Suprapubic skin (tissue), 4 donors: ENCODE data around the gene MET.

ENCODE experiments used
- EP300 ChIP-seq: sonication (generic); formaldehyde crosslinking; IDR thresholded peaks from one replicate; pipeline ENCODE4 v1.6.1; 2017; ENCODE audit warnings: antibody characterized with exemption
- POLR2A ChIP-seq, 2 donors: fragments of 450-650 bp; IDR thresholded peaks; one replicate each; pipeline ENCODE4 v1.6.1; 2017; ENCODE audit warnings: antibody characterized with exemption in 2 of 2, mild to moderate bottlenecking in 2 of 2, moderate library complexity in 2 of 2
- POLR2AphosphoS5 ChIP-seq, 3 donors: sonication (generic); formaldehyde crosslinking; IDR thresholded peaks; one replicate each; pipeline ENCODE4 v1.6.1; 2017; ENCODE audit warnings: antibody characterized with exemption in 3 of 3
- TF ChIP-seq, protein P1 (sequence below), 2 donors: fragments of 200-600 bp in 1 of 2; fragments of 450-650 bp in 1 of 2; sonication (generic) in 1 of 2; IDR thresholded peaks; one replicate each; pipeline ENCODE4 v1.5.1; 2016 to 2019; ENCODE audit warnings: antibody characterized with exemption in 2 of 2, mild to moderate bottlenecking in 1 of 2, moderate library complexity in 1 of 2

DNA sequence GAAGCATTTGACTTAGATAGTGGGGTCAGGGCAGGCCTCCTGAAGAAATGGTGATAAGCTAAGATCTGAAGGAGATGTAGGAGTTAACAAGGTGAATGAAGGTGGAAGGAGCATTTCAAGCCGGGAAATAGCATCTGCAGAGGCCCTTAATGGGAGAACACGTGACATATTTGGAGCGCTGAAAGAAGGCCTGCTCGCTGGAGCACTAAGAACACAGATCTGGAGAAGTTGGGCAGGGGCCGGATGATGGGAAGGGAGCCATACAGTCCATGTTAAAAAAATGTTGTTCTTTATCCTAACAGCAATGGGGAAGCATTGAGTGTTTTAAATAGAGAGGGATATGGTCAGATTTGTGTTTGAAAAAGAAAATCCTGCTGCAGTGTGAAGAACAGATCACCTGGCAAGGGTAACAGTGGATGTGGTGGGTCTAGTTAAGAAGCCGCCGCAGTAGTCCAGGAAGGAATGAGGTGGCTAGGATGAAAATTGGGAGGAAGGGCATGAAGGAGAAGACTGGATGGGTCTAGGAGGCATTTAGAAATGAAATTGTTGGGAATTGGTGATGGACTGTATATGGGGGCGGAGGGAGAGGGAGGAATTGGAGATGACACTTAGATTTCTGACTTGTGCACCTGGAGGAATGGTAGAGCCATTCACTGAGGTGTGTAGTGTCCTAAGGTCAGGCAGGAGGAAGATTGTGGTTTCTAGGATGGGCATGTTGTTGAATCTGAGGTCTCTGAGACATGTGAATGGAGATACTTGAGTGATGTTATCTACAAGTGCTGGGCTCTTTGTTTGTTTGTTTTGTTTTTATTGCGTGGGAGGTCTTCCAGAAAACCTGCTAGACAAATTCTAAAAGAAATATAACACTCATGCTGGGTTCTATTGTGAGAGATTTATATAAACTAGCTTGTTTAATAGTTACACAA, 58.4 kb downstream of the MET start:
- TF ChIP-seq POLR2A (IDR thresholded peaks at IDR 0.05) (no peak), POLR2AphosphoS5 (IDR thresholded peaks at IDR 0.05) (no peak), EP300 (no peak)
- TF ChIP-seq, protein P1, sequence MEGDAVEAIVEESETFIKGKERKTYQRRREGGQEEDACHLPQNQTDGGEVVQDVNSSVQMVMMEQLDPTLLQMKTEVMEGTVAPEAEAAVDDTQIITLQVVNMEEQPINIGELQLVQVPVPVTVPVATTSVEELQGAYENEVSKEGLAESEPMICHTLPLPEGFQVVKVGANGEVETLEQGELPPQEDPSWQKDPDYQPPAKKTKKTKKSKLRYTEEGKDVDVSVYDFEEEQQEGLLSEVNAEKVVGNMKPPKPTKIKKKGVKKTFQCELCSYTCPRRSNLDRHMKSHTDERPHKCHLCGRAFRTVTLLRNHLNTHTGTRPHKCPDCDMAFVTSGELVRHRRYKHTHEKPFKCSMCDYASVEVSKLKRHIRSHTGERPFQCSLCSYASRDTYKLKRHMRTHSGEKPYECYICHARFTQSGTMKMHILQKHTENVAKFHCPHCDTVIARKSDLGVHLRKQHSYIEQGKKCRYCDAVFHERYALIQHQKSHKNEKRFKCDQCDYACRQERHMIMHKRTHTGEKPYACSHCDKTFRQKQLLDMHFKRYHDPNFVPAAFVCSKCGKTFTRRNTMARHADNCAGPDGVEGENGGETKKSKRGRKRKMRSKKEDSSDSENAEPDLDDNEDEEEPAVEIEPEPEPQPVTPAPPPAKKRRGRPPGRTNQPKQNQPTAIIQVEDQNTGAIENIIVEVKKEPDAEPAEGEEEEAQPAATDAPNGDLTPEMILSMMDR (IDR thresholded peaks at IDR 0.05): no peak
